Mesenchymal stem cell (in vitro differentiated cells and primary cell): ENCODE data around the gene STRN. TPM values are rescaled to one million over a fixed set of nuclear protein-coding genes. Genes with fewer than 3 reads are reported as not detected.

Experiments
- small RNA-seq: library from polyadenylated mRNA; stranded (forward); fragments of <200 nt; extraction: miRNeasy Mini kit (QIAGEN cat#:217004); gene quantifications from one replicate; pipeline ENCODE3, GENCODE V24; 2013; ENCODE audit warnings: low read depth

STRN gene

Small RNAs within 50 kb of the gene (small RNA-seq; reads per million reads assigned to genes)
- gene RNU6-577P, result not detected
